Endothelial cell of umbilical vein (primary cell): Measurements from ENCODE around the gene SLC24A1. TPM values are rescaled to one million over a fixed set of nuclear protein-coding genes. Genes with fewer than 3 reads are reported as not detected.

ENCODE experiments used
- BruUV-seq: library from RNA; stranded (reverse); fragments of 400-500 nt; replicated peaks from 2 replicates; lab custom pipeline; 2021; lab: Mats Ljungman, UMichigan
- CTCF ChIA-PET: fragments of 300-600, 350-600 bp; sonication (Branson Sonifier 250); formaldehyde crosslinking; loops from one replicate; lab custom pipeline; 2021; ENCODE audit warnings: antibody characterized with exemption, inconsistent platforms; lab: Charles Lee
- POLR2A ChIA-PET: fragments of 300-600, 350-600 bp; sonication (Branson Sonifier 250); formaldehyde crosslinking; loops from one replicate; lab custom pipeline; 2021; ENCODE audit warnings: antibody characterized with exemption, inconsistent platforms; lab: Charles Lee
- DNase-seq: peaks from one replicate; pipeline ENCODE4 v3.0.0-alpha.2; 2011; ENCODE audit warnings: low read depth, low spot score
- FAIRE-seq: peaks from 2 replicates; lab custom pipeline; 2011; peaks lifted over from hg19 to GRCh38; lab: Jason Lieb, UNC
- H2AFZ ChIP-seq: 2 replicates; pipeline ENCODE4 v1.6.0; 2012; ENCODE audit warnings: low read depth, low read length, control low read depth, inconsistent platforms
- H3K27ac ChIP-seq: 2 replicates; pipeline ENCODE4 v1.5.1; 2011; ENCODE audit warnings: low read depth, mild to moderate bottlenecking, control low read depth, low read length, moderate library complexity; ENCODE audit not compliant: insufficient read depth
- H3K27me3 ChIP-seq, 2 experiments: 2 replicates each; pipeline versions ENCODE4 v1.6.0 to v1.6.1; 2011; ENCODE audit warnings: low read length in 2 of 2, mixed read lengths in 1 of 2; ENCODE audit not compliant: control insufficient read depth in 2 of 2, insufficient read depth in 2 of 2
- H3K36me3 ChIP-seq, 2 experiments: 2 replicates in 1 of 2; 3 replicates in 1 of 2; pipeline ENCODE4 v1.5.1; 2011; ENCODE audit warnings: low read length in 2 of 2, mild to moderate bottlenecking in 1 of 2, moderate library complexity in 1 of 2; ENCODE audit not compliant: control insufficient read depth in 2 of 2, insufficient read depth in 2 of 2; ENCODE audit errors: extremely low read depth in 1 of 2
- H3K4me1 ChIP-seq: 3 replicates; pipeline ENCODE4 v1.5.1; 2011; ENCODE audit warnings: mild to moderate bottlenecking, low read length; ENCODE audit not compliant: control insufficient read depth, insufficient read depth; ENCODE audit errors: extremely low read depth
- H3K4me2 ChIP-seq: 2 replicates; pipeline ENCODE4 v1.6.1; 2011; ENCODE audit warnings: low read length, control low read depth, mixed read lengths; ENCODE audit not compliant: insufficient read depth
- H3K4me3 ChIP-seq, 3 experiments: fragments of 200-600 bp in 1 of 3; sonication (generic), shearing (Covaris generic) in 1 of 3; replicated peaks in 1 of 3; 2 replicates each; pipeline ENCODE4 v1.5.1; 2011 to 2016; ENCODE audit warnings: control low read depth in 3 of 3, low read length in 3 of 3, mild to moderate bottlenecking in 2 of 3, inconsistent platforms in 1 of 3, low read depth in 1 of 3, moderate library complexity in 1 of 3; ENCODE audit not compliant: insufficient read depth in 1 of 3
- H3K79me2 ChIP-seq: 2 replicates; pipeline ENCODE4 v1.6.0; 2012; ENCODE audit warnings: low read length, inconsistent platforms; ENCODE audit not compliant: control insufficient read depth, insufficient read depth
- H3K9ac ChIP-seq: replicated peaks from 2 replicates; pipeline ENCODE3; 2011; ENCODE audit warnings: low read length, control low read depth; ENCODE audit not compliant: insufficient read depth; ENCODE audit errors: extremely low read depth
- H3K9me1 ChIP-seq: replicated peaks from 3 replicates; pipeline ENCODE4 v1.6.0; 2011; ENCODE audit warnings: mild to moderate bottlenecking, low read length; ENCODE audit not compliant: control insufficient read depth, insufficient read depth; ENCODE audit errors: extremely low read depth
- H3K9me3 ChIP-seq: replicated peaks from 2 replicates; pipeline ENCODE4 v1.5.1; 2012; ENCODE audit warnings: low read length, inconsistent platforms; ENCODE audit not compliant: control insufficient read depth, insufficient read depth
- H4K20me1 ChIP-seq: replicated peaks from 2 replicates; pipeline ENCODE3; 2011; ENCODE audit warnings: mild to moderate bottlenecking, low read length; ENCODE audit not compliant: control insufficient read depth, insufficient read depth; ENCODE audit errors: extremely low read depth
- CTCF ChIP-seq, 2 donors: IDR thresholded peaks; 1 replicate in 1 of 2; 2 replicates in 1 of 2; pipeline ENCODE4 v1.5.1; 2011; ENCODE audit warnings: low read length in 2 of 2, mild to moderate bottlenecking in 2 of 2, moderate library complexity in 2 of 2, control low read depth in 1 of 2, inconsistent platforms in 1 of 2, low read depth in 1 of 2; ENCODE audit not compliant: insufficient read depth in 1 of 2; ENCODE audit errors: extremely low read depth in 1 of 2
- EZH2 ChIP-seq: IDR thresholded peaks from 2 replicates; pipeline ENCODE4 v1.6.1; 2012; ENCODE audit warnings: borderline replicate concordance, low read depth, mild to moderate bottlenecking, moderate library complexity, low read length, inconsistent platforms; ENCODE audit not compliant: severe bottlenecking
- FOS ChIP-seq: IDR thresholded peaks from 2 replicates; pipeline ENCODE4 v1.6.1; 2011; ENCODE audit warnings: mild to moderate bottlenecking, low read length, moderate library complexity, borderline replicate concordance; ENCODE audit not compliant: insufficient read depth
- GATA2 ChIP-seq: IDR thresholded peaks from 2 replicates; pipeline ENCODE4 v1.7.0; 2011; ENCODE audit warnings: low read depth, mild to moderate bottlenecking, moderate library complexity, mixed read lengths, low read length; ENCODE audit not compliant: insufficient read length, insufficient read depth
- JUN ChIP-seq: IDR thresholded peaks from 2 replicates; pipeline ENCODE4 v1.6.1; 2011; ENCODE audit warnings: borderline replicate concordance, low read depth; ENCODE audit not compliant: insufficient read length, insufficient read depth
- MYC ChIP-seq: IDR thresholded peaks from one replicate; pipeline ENCODE4 v1.6.1; 2011; ENCODE audit warnings: mild to moderate bottlenecking, low read depth, low read length
- POLR2A ChIP-seq: IDR thresholded peaks from 2 replicates; pipeline ENCODE4 v1.6.1; 2012; ENCODE audit warnings: low read depth, mild to moderate bottlenecking, control low read depth, low read length
- POLR2AphosphoS5 ChIP-seq: IDR thresholded peaks from 2 replicates; pipeline ENCODE4 v1.6.1; 2012; ENCODE audit warnings: low read depth, mild to moderate bottlenecking, control low read depth, low read length, moderate library complexity; ENCODE audit not compliant: insufficient read depth
- dilution Hi-C: fragments of 300-500 bp; cut with MboI; formaldehyde crosslinking; loops from one replicate; pipeline ENCODE4 v1.15.0; 2019; ENCODE audit warnings: low sequenced_read_pairs; ENCODE audit not compliant: extremely low pct_ligation_motif_present
- intact Hi-C: fragments of 100-400 bp; cut with micrococcal nuclease; formaldehyde crosslinking; loops from one replicate; pipeline ENCODE4 v1.10.0; 2022
- polyA plus RNA-seq, 4 experiments: library from polyadenylated mRNA; depleted of rRNA in 3 of 4; stranded (reverse) in 3 of 4; unstranded in 1 of 4; fragments of >200 nt; gene quantifications; 2 replicates each; pipeline versions ENCODE4 v1.2.1 to v1.2.3, GENCODE V29; 2011 to 2012; ENCODE audit warnings: missing spikeins in 1 of 4
- total RNA-seq: library from RNA; stranded (reverse); gene quantifications from 2 replicates; pipeline ENCODE4 v1.2.3, GENCODE V29; 2021
- TF ChIP-seq, protein P1 (sequence below): IDR thresholded peaks from 2 replicates; pipeline ENCODE4 v1.6.1; 2011; ENCODE audit not compliant: insufficient read depth, insufficient read length

The SLC24A1 gene
- total and polyA plus RNA-seq, 2 donors (not counting 3 experiments of a cell fraction or from before 2014, with no cell fraction given), result 3.6 to 7.3 TPM

GRCh38 chr15:65682404-65682911 lies 60.7 kb downstream of the SLC24A1 start:
- no peak overlapping the region for H2AFZ ChIP-seq
- POLR2A ChIA-PET, result no interaction called here
- no peaks in the 10 kb centered on the region for H4K20me1 ChIP-seq
- no peak for TF ChIP-seq GATA2
- no peak for TF ChIP-seq FOS
- no peak for FAIRE-seq
- no peaks in the 10 kb centered on the region for H3K79me2 ChIP-seq
- intact Hi-C loops, result no loop called here
- H3K4me2 ChIP-seq, result no peak overlapping the region
- no peak overlapping the region for H3K27ac ChIP-seq
- H3K4me3 ChIP-seq, result no peak overlapping the region
- no peaks in the 10 kb centered on the region for H3K4me1 ChIP-seq
- H3K9me3 ChIP-seq, result no peaks in the 10 kb centered on the region
- H3K9me1 ChIP-seq, result no peaks in the 10 kb centered on the region
- no peak overlapping the region for H3K9ac ChIP-seq
- no peaks in the 10 kb centered on the region for H3K27me3 ChIP-seq
- no TSS peak for BruUV-seq
- no peaks in the 10 kb centered on the region for H3K36me3 ChIP-seq
- dilution Hi-C loops, result no loop called here
- no peak for DNase-seq
- CTCF ChIA-PET, result interaction anchor here (0.7 to 1.5 kb wide), 4 partner anchors 9 to 24 kb away, joined by 3 read pairs; no protein-coding TSS in a partner anchor

- peaks cover 4 to 7% of the 10 kb centered on the region in 2 experiments for H3K36me3 ChIP-seq
- H4K20me1 ChIP-seq, result no peaks in the 10 kb centered on the region
- H2AFZ ChIP-seq, result no peak overlapping the region
- dilution Hi-C loops (no loop called here), intact Hi-C loops (no loop called here)
- DNase-seq (no peak), FAIRE-seq (no peak)
- TF ChIP-seq JUN (no peak), POLR2A (no peak), EZH2 (no peak), MYC (no peak), FOS (no peak), POLR2AphosphoS5 (no peak), CTCF (IDR thresholded peaks at IDR 0.05; ENCODE audit: extremely low read depth in 1 of 2, insufficient read depth in 1 of 2, low read depth in 1 of 2, low read length in 2 of 2) (no peak), GATA2 (no peak)
- TF ChIP-seq, protein P1, sequence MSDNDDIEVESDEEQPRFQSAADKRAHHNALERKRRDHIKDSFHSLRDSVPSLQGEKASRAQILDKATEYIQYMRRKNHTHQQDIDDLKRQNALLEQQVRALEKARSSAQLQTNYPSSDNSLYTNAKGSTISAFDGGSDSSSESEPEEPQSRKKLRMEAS, result no peak
- no TSS peak for BruUV-seq
- no peak overlapping the region for H3K4me3 ChIP-seq
- ChIA-PET CTCF (no interaction called here), POLR2A (no interaction called here)
- H3K4me1 ChIP-seq, result no peaks in the 10 kb centered on the region
- H3K27me3 ChIP-seq, result no peaks in the 10 kb centered on the region
- H3K9me3 ChIP-seq, result no peaks in the 10 kb centered on the region
- no peak overlapping the region for H3K9ac ChIP-seq
- H3K79me2 ChIP-seq, result no peaks in the 10 kb centered on the region
- no peaks in the 10 kb centered on the region for H3K9me1 ChIP-seq
- H3K27ac ChIP-seq, result no peak overlapping the region
- H3K4me2 ChIP-seq, result no peak overlapping the region
These were observed 66.7 kb downstream of the SLC24A1 start for GRCh38 chr15:65688462-65688861.
